ENCODE results near the gene EFCAB8.

Gene EFCAB8

DNA sequence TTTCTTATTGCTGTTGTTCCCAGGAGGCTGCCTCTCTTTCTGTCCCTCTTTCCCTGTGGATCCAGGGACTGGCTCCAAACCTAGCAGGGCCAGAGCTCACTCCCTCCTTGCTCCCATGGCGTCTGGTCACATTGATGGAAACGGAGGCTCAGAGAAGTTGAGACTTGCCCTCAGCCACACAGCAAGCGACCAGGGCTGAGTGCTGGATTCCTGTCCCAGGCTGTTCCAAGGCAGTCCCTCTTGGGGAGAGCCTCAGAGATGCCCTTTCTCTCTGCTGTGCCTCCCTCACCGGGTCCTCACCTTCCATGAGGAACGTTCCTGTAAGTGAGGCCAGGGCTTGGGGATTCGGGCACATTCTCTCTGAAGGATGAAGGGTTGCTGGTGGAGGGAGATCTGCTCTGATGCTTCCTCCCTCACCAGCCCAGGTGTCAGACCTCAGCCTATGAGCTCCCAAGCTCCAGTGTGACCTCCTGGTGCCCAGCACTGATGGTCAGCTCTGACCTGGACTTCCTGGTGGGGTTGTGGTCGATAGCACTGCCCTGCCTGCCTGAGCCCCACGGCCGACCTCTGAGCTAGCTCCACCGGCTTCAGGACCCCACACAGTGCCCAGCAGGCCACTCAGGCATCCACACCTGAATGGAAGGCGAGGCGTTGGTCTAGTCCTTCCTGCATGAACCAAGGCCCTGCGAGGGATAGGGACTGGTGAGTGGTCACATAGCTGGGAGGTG, 118.7 kb downstream of the EFCAB8 start:
- no peak for DNase-seq (ENCODE audit: low read depth)
- H3K4me3 ChIP-seq (ENCODE audit: low read depth, low read length), result no peak overlapping the region
- no peak for TF ChIP-seq POLR2A (IDR thresholded peaks at IDR 0.05; ENCODE audit: extremely low read depth, insufficient read length)
- no peak for TF ChIP-seq MYC (IDR thresholded peaks at IDR 0.05; ENCODE audit: low read depth, low read length)
- TF ChIP-seq, protein P1, sequence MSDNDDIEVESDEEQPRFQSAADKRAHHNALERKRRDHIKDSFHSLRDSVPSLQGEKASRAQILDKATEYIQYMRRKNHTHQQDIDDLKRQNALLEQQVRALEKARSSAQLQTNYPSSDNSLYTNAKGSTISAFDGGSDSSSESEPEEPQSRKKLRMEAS (IDR thresholded peaks at IDR 0.05; ENCODE audit: low read depth, low read length), result no peak
- TF ChIP-seq, protein P2, sequence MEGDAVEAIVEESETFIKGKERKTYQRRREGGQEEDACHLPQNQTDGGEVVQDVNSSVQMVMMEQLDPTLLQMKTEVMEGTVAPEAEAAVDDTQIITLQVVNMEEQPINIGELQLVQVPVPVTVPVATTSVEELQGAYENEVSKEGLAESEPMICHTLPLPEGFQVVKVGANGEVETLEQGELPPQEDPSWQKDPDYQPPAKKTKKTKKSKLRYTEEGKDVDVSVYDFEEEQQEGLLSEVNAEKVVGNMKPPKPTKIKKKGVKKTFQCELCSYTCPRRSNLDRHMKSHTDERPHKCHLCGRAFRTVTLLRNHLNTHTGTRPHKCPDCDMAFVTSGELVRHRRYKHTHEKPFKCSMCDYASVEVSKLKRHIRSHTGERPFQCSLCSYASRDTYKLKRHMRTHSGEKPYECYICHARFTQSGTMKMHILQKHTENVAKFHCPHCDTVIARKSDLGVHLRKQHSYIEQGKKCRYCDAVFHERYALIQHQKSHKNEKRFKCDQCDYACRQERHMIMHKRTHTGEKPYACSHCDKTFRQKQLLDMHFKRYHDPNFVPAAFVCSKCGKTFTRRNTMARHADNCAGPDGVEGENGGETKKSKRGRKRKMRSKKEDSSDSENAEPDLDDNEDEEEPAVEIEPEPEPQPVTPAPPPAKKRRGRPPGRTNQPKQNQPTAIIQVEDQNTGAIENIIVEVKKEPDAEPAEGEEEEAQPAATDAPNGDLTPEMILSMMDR (IDR thresholded peaks at IDR 0.05; ENCODE audit: low read depth, low read length), result no peak

DNA sequence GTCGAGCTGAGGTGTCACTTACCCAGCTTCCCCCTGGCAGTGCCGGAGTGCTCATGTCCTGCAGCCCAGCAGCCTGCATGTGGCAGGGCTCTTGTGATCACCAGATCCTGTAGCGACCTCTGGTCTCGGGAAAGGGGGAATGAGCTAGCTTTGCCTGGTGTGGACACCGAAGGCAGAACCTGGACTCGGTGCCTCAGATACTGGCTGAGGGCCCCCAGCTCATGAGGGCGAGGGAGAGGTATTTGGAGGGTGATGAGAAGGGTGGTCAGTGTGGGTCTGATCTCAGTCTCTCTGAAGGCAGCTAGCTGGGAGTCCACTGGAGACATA, 119.2 kb downstream of the EFCAB8 start:
- TF ChIP-seq MYC (IDR thresholded peaks at IDR 0.05; ENCODE audit: low read depth, low read length) (no peak), POLR2A (IDR thresholded peaks at IDR 0.05; ENCODE audit: extremely low read depth, insufficient read length) (no peak)
- TF ChIP-seq, protein P2 (IDR thresholded peaks at IDR 0.05; ENCODE audit: low read depth, low read length), result no peak
- TF ChIP-seq, protein P1 (IDR thresholded peaks at IDR 0.05; ENCODE audit: low read depth, low read length), result no peak
- no peak overlapping the region for H3K4me3 ChIP-seq (ENCODE audit: low read depth, low read length)
- no peak for DNase-seq (ENCODE audit: low read depth)

DNA sequence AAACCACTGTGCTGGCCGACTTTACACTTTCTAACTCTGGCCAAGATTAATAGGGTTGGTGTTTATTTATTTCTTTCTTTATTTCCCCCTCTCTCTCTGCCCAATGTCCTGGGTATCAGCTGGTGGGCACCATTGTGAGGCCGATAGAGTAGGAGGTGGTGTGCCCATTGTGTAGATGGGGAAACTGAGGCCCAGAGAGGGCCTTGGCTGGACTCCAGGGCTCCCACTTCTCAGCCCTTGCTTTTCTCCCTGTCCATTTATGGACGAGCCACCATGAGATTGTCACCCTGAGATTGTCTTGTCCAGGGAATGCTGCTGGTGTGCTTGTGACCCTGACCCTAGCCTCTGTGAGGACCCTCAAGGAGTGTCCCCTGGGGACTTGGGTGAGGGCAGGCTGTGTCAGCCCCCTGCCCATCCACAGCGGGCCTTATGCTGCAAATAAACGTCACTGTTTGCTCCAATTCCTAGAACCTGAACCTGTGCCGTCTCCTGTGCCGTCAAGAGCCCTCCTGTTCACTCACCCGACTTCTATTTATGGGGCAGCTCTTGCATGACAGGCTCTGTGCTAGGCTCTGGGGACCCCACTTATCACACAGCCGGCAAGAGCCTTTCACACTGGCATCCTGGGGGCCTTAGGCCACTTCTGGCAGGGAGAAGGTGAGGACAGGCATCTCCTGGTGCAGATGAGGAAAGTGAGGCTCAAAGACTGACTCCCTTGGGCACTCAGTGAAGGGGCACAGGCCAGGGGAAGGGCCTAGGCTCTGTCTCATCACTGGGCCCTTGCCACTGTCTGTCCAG, 120.7 kb downstream of the EFCAB8 start:
- no peak for DNase-seq (ENCODE audit: low read depth)
- no peak overlapping the region for H3K4me3 ChIP-seq (ENCODE audit: low read depth, low read length)
- TF ChIP-seq, protein P2 (IDR thresholded peaks at IDR 0.05; ENCODE audit: low read depth, low read length), result no peak
- TF ChIP-seq MYC (IDR thresholded peaks at IDR 0.05; ENCODE audit: low read depth, low read length) (no peak), POLR2A (IDR thresholded peaks at IDR 0.05; ENCODE audit: extremely low read depth, insufficient read length) (no peak)
- TF ChIP-seq, protein P1 (IDR thresholded peaks at IDR 0.05; ENCODE audit: low read depth, low read length), result no peak

DNA sequence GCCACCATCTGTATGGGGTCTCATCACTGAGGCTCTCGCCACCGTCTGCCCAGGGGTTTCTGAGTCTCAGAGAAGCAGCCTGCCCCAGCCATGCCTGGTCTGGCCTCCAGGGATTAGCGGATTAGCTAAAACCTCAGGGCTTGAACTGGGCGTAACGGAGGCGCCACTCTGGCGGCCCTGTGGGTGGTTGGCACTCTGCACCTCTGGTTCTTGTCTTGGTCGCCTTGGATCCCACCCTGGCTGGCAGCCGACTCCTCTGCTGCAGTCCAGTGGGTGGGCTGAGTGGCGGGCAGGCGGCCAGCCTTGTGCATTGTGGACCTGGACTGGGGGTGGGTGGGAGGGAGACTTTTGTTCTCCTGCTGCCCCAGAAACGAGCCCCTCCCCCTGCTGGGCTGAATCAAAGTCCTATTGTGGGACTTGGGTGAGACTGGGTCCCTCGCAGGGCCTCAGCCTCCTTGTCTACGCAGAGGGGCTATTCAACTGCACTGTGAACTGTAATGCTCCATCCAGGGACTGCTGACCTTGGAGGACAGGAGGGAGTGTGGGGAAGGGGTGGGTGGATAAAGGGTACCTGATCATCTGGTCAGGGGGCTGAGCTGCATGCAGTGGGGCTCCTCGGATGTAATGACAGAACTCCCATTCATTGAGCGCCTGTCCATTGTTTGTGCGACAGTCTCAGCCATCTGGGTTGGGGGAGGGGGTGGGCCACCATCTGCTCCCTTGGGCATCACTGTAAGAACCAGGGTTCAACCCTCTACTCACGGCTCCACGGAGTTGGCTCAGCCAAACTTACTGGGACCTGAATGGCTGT, 121.6 kb downstream of the EFCAB8 start:
- TF ChIP-seq, protein P2 (IDR thresholded peaks at IDR 0.05; ENCODE audit: low read depth, low read length), result no peak
- TF ChIP-seq MYC (IDR thresholded peaks at IDR 0.05; ENCODE audit: low read depth, low read length) (no peak), POLR2A (IDR thresholded peaks at IDR 0.05; ENCODE audit: extremely low read depth, insufficient read length) (no peak)
- TF ChIP-seq, protein P1 (IDR thresholded peaks at IDR 0.05; ENCODE audit: low read depth, low read length), result no peak
- H3K4me3 ChIP-seq (ENCODE audit: low read depth, low read length), result no peak overlapping the region
- no peak for DNase-seq (ENCODE audit: low read depth)

DNA sequence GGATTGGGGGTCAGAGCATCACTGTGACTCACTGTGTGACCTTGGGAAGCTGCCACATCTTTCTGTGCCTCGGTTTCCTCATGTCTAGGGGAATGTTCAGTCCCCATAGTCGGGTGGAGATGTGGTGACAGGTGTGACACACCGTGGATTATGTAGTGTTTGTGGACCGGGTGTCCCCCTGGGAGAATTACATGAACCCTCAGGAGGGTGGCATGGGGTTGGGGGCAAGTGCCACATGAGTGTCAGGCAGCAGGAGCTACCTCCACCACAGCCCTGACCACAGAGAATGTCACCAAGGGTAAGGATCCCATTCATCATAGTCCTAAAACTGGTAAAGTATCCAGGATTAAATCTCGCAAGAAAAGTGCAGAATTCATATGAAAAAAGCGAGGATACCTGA, 122.3 kb downstream of the EFCAB8 start:
- DNase-seq (ENCODE audit: low read depth), result no peak
- no peak for TF ChIP-seq MYC (IDR thresholded peaks at IDR 0.05; ENCODE audit: low read depth, low read length)
- TF ChIP-seq, protein P1 (IDR thresholded peaks at IDR 0.05; ENCODE audit: low read depth, low read length), result no peak
- TF ChIP-seq POLR2A (IDR thresholded peaks at IDR 0.05; ENCODE audit: extremely low read depth, insufficient read length), result no peak
- TF ChIP-seq, protein P2 (IDR thresholded peaks at IDR 0.05; ENCODE audit: low read depth, low read length), result no peak
- no peak overlapping the region for H3K4me3 ChIP-seq (ENCODE audit: low read depth, low read length)

All from NB4 (cell line).